ENCODE measurements around the gene CNKSR1. TPM values are rescaled to one million over a fixed set of nuclear protein-coding genes. Genes with fewer than 3 reads are reported as not detected.

The CNKSR1 gene
- total RNA-seq, 6 experiments from 2014 or later: 0.72 to 1.4 (median 1.1) TPM

DNA sequence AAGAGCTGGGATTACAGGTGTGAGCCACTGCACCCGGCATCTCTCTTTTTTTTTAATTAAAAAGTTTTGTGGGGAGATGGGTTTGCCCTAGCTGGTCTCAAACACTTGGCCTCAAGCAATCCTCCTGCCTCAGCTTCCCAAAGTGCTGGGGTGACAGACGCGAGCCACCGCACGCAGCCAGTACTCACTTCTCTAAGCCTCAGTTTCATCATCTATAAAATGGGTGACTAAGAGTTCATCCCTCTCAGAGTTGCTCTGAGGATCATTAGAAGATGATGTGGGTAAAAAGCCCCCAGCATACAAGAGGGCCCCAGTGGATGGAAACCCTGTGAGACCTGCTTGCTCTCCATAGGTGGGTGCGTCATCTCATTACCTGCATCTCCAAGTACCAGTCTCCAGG lies 10.6 kb downstream of the CNKSR1 start:
- ATAC-seq (no peak), DNase-seq (no peak)
- Histone ChIP-seq H3K27me3 (no peaks in the 10 kb centered on the region), H3K36me3 (no peaks in the 10 kb centered on the region), H3K9me3 (no peaks in the 10 kb centered on the region), H3K27ac (no peak overlapping the region), H3K4me3 (no peak overlapping the region), H3K4me1 (no peaks in the 10 kb centered on the region)
- TF ChIP-seq, protein P1, sequence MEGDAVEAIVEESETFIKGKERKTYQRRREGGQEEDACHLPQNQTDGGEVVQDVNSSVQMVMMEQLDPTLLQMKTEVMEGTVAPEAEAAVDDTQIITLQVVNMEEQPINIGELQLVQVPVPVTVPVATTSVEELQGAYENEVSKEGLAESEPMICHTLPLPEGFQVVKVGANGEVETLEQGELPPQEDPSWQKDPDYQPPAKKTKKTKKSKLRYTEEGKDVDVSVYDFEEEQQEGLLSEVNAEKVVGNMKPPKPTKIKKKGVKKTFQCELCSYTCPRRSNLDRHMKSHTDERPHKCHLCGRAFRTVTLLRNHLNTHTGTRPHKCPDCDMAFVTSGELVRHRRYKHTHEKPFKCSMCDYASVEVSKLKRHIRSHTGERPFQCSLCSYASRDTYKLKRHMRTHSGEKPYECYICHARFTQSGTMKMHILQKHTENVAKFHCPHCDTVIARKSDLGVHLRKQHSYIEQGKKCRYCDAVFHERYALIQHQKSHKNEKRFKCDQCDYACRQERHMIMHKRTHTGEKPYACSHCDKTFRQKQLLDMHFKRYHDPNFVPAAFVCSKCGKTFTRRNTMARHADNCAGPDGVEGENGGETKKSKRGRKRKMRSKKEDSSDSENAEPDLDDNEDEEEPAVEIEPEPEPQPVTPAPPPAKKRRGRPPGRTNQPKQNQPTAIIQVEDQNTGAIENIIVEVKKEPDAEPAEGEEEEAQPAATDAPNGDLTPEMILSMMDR (IDR thresholded peaks at IDR 0.05): no peak
- TF ChIP-seq POLR2A (IDR thresholded peaks at IDR 0.05): no peak
- WGBS (ENCODE audit: insufficient coverage, low coverage, low lambda C conversion rate, missing lambda C conversion rate): no CpG with 5 or more reads among the region's 6 CpGs
- intact Hi-C loops (cut with DNase I): no loop called here

- Histone ChIP-seq H3K27me3 (no peaks in the 10 kb centered on the region), H3K9me3 (no peaks in the 10 kb centered on the region), H3K4me1 (no peaks in the 10 kb centered on the region), H3K4me3 (no peak overlapping the region), H3K27ac (no peak overlapping the region), H3K36me3 (no peaks in the 10 kb centered on the region)
- ATAC-seq (no peak), DNase-seq (no peak)
- TF ChIP-seq, protein P1 (IDR thresholded peaks at IDR 0.05): no peak
- no peak for TF ChIP-seq POLR2A (IDR thresholded peaks at IDR 0.05)
- no CpG with 5 or more reads among the region's 8 CpGs for WGBS (ENCODE audit: insufficient coverage, low coverage, low lambda C conversion rate, missing lambda C conversion rate)
- intact Hi-C loops (cut with DNase I): no loop called here
Measured at GRCh38 chr1:26188477-26188876, 11.2 kb downstream of the CNKSR1 start.

GRCh38 chr1:26189331-26189730 lies 12.0 kb downstream of the CNKSR1 start:
- ATAC-seq: peak in 1 of 4 donors; percentile 7
- H3K36me3 ChIP-seq: no peaks in the 10 kb centered on the region
- 18% methylated on average over 2 of the region's 6 CpGs for WGBS (ENCODE audit: insufficient coverage, low coverage, low lambda C conversion rate, missing lambda C conversion rate)

GRCh38 chr1:26189751-26190275 lies 12.5 kb downstream of the CNKSR1 start:
- no peak for ATAC-seq

More at GRCh38 chr1:26189331-26189730, 12.0 kb downstream of the CNKSR1 start:
- no peaks in the 10 kb centered on the region for H3K27me3 ChIP-seq
- no peak overlapping the region for H3K27ac ChIP-seq
- no peak overlapping the region for H3K4me3 ChIP-seq
- no peaks in the 10 kb centered on the region for H3K4me1 ChIP-seq
- no peaks in the 10 kb centered on the region for H3K9me3 ChIP-seq
- intact Hi-C loops (cut with DNase I): no loop called here
- TF ChIP-seq POLR2A (IDR thresholded peaks at IDR 0.05): no peak
- TF ChIP-seq, protein P1 (IDR thresholded peaks at IDR 0.05): no peak
- no peak for DNase-seq

More at GRCh38 chr1:26189751-26190275, 12.5 kb downstream of the CNKSR1 start:
- H3K27ac ChIP-seq: no peak overlapping the region
- intact Hi-C loops (cut with DNase I): no loop called here
- WGBS (ENCODE audit: insufficient coverage, low coverage, low lambda C conversion rate, missing lambda C conversion rate): 82% methylated on average over 5 of the region's 7 CpGs
- no peaks in the 10 kb centered on the region for H3K36me3 ChIP-seq
- TF ChIP-seq, protein P1 (IDR thresholded peaks at IDR 0.05): no peak
- no peak for TF ChIP-seq POLR2A (IDR thresholded peaks at IDR 0.05)
- H3K27me3 ChIP-seq: no peaks in the 10 kb centered on the region
- no peak for DNase-seq
- no peaks in the 10 kb centered on the region for H3K4me1 ChIP-seq
- no peaks in the 10 kb centered on the region for H3K9me3 ChIP-seq
- no peak overlapping the region for H3K4me3 ChIP-seq
